ENCODE measurements around the gene BARX2.

GRCh38 chr11:129436573-129436972, 60.9 kb downstream of the BARX2 start:
- no peak for TF ChIP-seq CTCF (IDR thresholded peaks at IDR 0.05)
- TF ChIP-seq POLR2A (IDR thresholded peaks at IDR 0.05), result no peak
- no peak for TF ChIP-seq POLR2AphosphoS5 (IDR thresholded peaks at IDR 0.05)

Data from stomach (tissue), 4 donors.